GM20000 (cell line): ENCODE measurements around the gene ARHGAP22.

Experiments
- DNase-seq: peaks from one replicate; pipeline ENCODE4 v3.0.0; 2012; ENCODE audit warnings: low spot score
- CTCF ChIP-seq: IDR thresholded peaks from 2 replicates; pipeline ENCODE4 v1.5.1; 2012; ENCODE audit warnings: mild to moderate bottlenecking, control low read depth; ENCODE audit errors: extremely low read depth, missing control alignments

ARHGAP22 gene

DNA sequence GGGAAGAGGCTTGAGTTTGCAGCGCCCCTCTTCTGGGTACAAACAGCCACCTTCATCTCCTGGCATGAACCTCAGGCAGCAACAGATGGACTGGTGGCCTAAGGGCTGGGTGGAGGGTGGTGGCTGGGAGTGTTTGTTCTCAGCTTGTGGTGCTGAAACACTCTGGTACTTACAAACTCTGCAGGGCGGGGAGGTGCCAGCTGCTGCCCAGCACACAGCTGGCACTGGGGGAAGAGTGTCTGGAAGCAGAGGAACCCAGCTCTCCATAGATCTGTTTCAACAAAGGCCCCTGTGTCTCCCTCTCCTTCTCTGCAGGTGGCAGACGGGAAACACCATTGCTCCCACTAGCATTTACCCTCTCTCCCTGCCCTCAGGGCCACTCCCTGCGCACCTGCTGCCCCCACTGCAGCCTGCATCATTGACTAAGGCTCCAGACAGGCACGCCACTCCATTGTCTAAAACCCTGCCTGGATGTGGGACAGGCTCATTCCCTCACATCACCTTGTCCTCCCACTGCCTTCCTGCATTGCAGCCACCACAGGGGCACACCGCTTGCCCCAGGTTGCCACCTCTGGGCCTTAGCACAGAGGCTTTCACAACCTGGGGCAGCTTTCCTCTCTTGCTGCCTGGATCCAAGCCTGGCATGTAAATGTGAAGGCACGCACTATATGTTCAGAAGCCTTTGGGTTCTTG lies 6.5 kb downstream of the ARHGAP22 start:
- DNase-seq: no peak
- TF ChIP-seq CTCF: no peak

DNA sequence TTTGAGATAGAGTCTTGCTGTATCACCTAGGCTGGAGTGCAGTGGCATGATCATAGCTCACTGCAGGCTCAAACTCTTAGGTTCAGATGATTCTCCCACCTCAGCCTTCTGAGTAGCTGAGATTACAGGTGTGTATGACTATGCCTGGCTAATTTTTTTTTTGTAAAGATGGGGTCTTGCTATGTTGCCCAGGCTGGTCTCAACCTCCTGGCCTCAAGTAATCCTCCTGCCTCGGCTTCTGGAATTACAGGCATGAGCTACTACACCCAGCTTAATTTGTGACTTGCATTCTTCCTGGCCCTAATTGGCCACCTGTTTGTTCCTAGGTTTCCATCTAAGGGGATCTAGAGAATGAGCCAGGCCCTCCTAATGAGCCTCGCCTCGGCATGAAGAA lies 9.3 kb downstream of the ARHGAP22 start:
- DNase-seq: no peak
- no peak for TF ChIP-seq CTCF

DNA sequence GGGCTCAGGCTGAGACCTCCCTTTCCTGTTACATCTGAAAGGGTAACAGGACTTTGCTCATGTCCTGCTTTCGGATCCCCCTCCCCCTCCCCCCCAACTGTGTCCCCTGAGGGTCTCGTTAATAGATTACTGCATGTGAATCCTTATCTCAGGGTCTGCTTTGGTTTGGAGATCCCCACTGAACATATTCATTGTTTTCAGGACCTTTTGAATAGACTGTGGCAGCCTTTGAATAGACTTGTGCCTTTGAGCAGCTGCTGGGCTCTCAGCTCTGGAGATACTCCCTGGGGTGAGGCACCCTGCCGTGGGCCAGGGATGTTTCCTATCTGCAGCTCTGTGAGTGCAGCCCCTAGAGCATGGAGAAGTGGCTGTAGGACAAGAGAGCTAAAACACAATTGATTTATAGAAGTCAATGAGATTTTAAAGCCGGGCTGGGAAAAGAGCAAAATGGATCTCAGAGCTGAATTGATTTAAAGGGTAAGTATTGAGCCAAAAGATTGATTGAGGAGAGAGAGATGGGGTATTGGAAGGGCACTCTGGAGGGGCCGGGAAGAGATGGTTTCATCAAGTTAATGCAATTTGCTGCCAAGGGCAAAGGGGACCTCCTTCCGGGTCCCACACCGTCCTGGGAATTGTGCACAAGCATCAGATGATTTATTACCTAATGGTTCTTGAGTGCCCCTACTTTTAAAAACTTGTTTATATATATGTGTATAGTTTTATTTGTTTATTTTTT lies 9.9 kb downstream of the ARHGAP22 start:
- no peak for DNase-seq
- no peak for TF ChIP-seq CTCF

GRCh38 chr10:48594371-48594770 lies 10.5 kb downstream of the ARHGAP22 start:
- no peak for DNase-seq
- TF ChIP-seq CTCF: no peak

GRCh38 chr10:48592346-48592745 lies 12.5 kb downstream of the ARHGAP22 start:
- TF ChIP-seq CTCF: no peak
- DNase-seq: no peak

- DNase-seq: no peak
- TF ChIP-seq CTCF: no peak
These were observed 13.9 kb downstream of the ARHGAP22 start for GRCh38 chr10:48590945-48591344.

DNA sequence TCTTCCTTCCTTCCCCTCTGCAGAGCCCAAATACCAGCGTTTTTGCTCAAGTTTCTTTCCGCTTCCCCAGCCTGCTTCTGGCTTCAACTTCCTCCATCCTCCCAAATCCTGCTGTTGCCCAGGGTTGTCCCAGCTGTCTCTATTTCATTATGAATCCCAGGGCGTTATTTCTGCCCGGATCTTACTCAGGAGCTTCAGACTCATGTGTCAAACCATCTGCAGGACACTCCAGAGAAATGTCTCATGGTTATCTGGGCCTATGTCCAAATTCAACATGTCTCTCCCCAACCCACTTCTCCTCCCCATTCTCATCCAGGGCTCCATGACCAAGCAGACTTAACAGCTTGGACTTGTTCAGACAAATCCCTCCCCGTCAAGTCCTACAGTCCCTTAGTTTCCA lies 15.6 kb downstream of the ARHGAP22 start:
- TF ChIP-seq CTCF: no peak
- no peak for DNase-seq
